DMS53 (cell line): Measurements from ENCODE around the gene TAS2R3.
A peak's percentile ranks its signal among the peaks of the same experiment; 100 is the strongest.

Experiments used
- DNase-seq: peaks from one replicate; lab custom pipeline; 2025; lab: John Stamatoyannopoulos, UW

TAS2R3 gene

GRCh38 chr7:141785706-141786552, 22.0 kb downstream of the TAS2R3 start:
- DNase-seq = peak; percentile 82

GRCh38 chr7:141788296-141788695, 24.4 kb downstream of the TAS2R3 start:
- DNase-seq = no peak

GRCh38 chr7:141789917-141790316, 26.0 kb downstream of the TAS2R3 start, which contains the start of gene TAS2R5:
TAS2R5 (plus strand) TSS chr7:141790217; CDS start chr7:141790362, 145 bp downstream.
- no peak for DNase-seq

GRCh38 chr7:141792526-141792925, 28.6 kb downstream of the TAS2R3 start:
- no peak for DNase-seq
